Keratinocyte (primary cell): Measurements from ENCODE around the gene CAPNS1. TPM values are rescaled to one million over a fixed set of nuclear protein-coding genes. Genes with fewer than 3 reads are reported as not detected.
"Not testable (repeated sequence)": the region's sequence is repeated elsewhere in the genome, so short reads cannot be mapped to it uniquely, and the experiment has no call there.

Experiments used
- DNase-seq: peaks from one replicate; pipeline ENCODE4 v3.0.0-alpha.2; 2011; ENCODE audit warnings: low read depth, missing footprints, low spot score
- FAIRE-seq: peaks from 2 replicates; lab custom pipeline; 2011; peaks lifted over from hg19 to GRCh38; lab: Jason Lieb, UNC
- H2AFZ ChIP-seq: 2 replicates; pipeline ENCODE4 v1.6.0; 2012; ENCODE audit warnings: low read length, control low read depth, inconsistent platforms; ENCODE audit not compliant: control insufficient read depth
- H3K27ac ChIP-seq: 2 replicates; pipeline ENCODE4 v1.5.1; 2011; ENCODE audit warnings: low read length; ENCODE audit not compliant: control insufficient read depth, insufficient read depth
- H3K27me3 ChIP-seq: 3 replicates; pipeline ENCODE4 v1.6.0; 2011; ENCODE audit warnings: low read length; ENCODE audit not compliant: control insufficient read depth, insufficient read depth; ENCODE audit errors: extremely low read depth
- H3K36me3 ChIP-seq, 2 experiments: 2 replicates in 1 of 2; 3 replicates in 1 of 2; pipeline ENCODE4 v1.5.1; 2011; ENCODE audit warnings: low read length in 2 of 2, mild to moderate bottlenecking in 1 of 2; ENCODE audit not compliant: control insufficient read depth in 2 of 2, insufficient read depth in 2 of 2; ENCODE audit errors: extremely low read depth in 1 of 2
- H3K4me1 ChIP-seq: 3 replicates; pipeline ENCODE4 v1.5.1; 2011; ENCODE audit warnings: low read length; ENCODE audit not compliant: control insufficient read depth, insufficient read depth; ENCODE audit errors: extremely low read depth
- H3K4me2 ChIP-seq: 3 replicates; pipeline ENCODE4 v1.6.0; 2011; ENCODE audit warnings: low read depth, low read length; ENCODE audit not compliant: control insufficient read depth, insufficient read depth; ENCODE audit errors: extremely low read depth
- H3K4me3 ChIP-seq, 3 experiments: fragments of 200-600 bp in 1 of 3; sonication (generic) in 1 of 3; 2 replicates in 2 of 3; 3 replicates in 1 of 3; pipeline ENCODE4 v1.5.1; 2011 to 2016; ENCODE audit warnings: low read length in 3 of 3, mild to moderate bottlenecking in 3 of 3, control low read depth in 2 of 3, inconsistent platforms in 1 of 3, low read depth in 1 of 3, mixed read lengths in 1 of 3, mixed run types in 1 of 3, moderate library complexity in 1 of 3; ENCODE audit not compliant: control insufficient read depth in 2 of 3, insufficient read depth in 2 of 3; ENCODE audit errors: extremely low read depth in 1 of 3
- H3K79me2 ChIP-seq: 2 replicates; pipeline ENCODE4 v1.6.0; 2012; ENCODE audit warnings: low read length; ENCODE audit not compliant: control insufficient read depth, insufficient read depth
- H3K9ac ChIP-seq: 3 replicates; pipeline ENCODE4 v1.6.0; 2011; ENCODE audit warnings: low read length; ENCODE audit not compliant: control insufficient read depth, insufficient read depth; ENCODE audit errors: extremely low read depth
- H3K9me1 ChIP-seq: 3 replicates; pipeline ENCODE4 v1.6.0; 2011; ENCODE audit warnings: low read length; ENCODE audit not compliant: control insufficient read depth, insufficient read depth; ENCODE audit errors: extremely low read depth
- H3K9me3 ChIP-seq: 2 replicates; pipeline ENCODE4 v1.5.1; 2012; ENCODE audit warnings: low read depth, low read length; ENCODE audit not compliant: control insufficient read depth
- H4K20me1 ChIP-seq: 3 replicates; pipeline ENCODE4 v1.6.0; 2011; ENCODE audit warnings: low read length; ENCODE audit not compliant: control insufficient read depth, insufficient read depth; ENCODE audit errors: extremely low read depth
- CTCF ChIP-seq, 3 experiments: IDR thresholded peaks in 1 of 3; conservative IDR thresholded peaks in 1 of 3; optimal IDR thresholded peaks in 1 of 3; 2 replicates in 2 of 3; 3 replicates in 1 of 3; pipeline versions ENCODE3 to v1.5.1; 2011; ENCODE audit warnings: low read length in 3 of 3, mild to moderate bottlenecking in 3 of 3, moderate library complexity in 2 of 3, control low read depth in 1 of 3, inconsistent platforms in 1 of 3; ENCODE audit not compliant: insufficient read depth in 2 of 3; ENCODE audit errors: extremely low read depth in 1 of 3
- EZH2 ChIP-seq: IDR thresholded peaks from one replicate; pipeline ENCODE4 v1.6.1; 2012; ENCODE audit warnings: inconsistent platforms, mild to moderate bottlenecking, low read length, moderate library complexity
- dilution Hi-C: fragments of 300-500 bp; cut with MboI; formaldehyde crosslinking; loops from one replicate; pipeline ENCODE4 v1.7.0; 2020; ENCODE audit warnings: low sequenced_read_pairs; ENCODE audit not compliant: extremely low pct_ligation_motif_present
- polyA plus RNA-seq, 5 experiments: library from polyadenylated mRNA; depleted of rRNA in 3 of 5; stranded (reverse) in 3 of 5; stranded (forward) in 1 of 5; unstranded in 1 of 5; fragments of >200 nt; gene quantifications; 1 replicate in 1 of 5; 2 replicates in 3 of 5; 3 replicates in 1 of 5; pipeline versions ENCODE4 v1.2.1 to v1.2.3, GENCODE V29; 2011 to 2012; ENCODE audit warnings: missing spikeins in 2 of 5, low read depth in 1 of 5, low replicate concordance in 1 of 5

Gene CAPNS1
- polyA plus RNA-seq, 1 donor (not counting 4 experiments of a cell fraction or from before 2014, with no cell fraction given): 884 TPM

GRCh38 chr19:36182612-36183244, 42.9 kb downstream of the CAPNS1 start:
- H3K4me2 ChIP-seq: no peak overlapping the region

GRCh38 chr19:36183245-36183628, 43.4 kb downstream of the CAPNS1 start:
- no peaks in the 10 kb centered on the region for H3K27me3 ChIP-seq
- H3K36me3 ChIP-seq: peaks cover 8% of the 10 kb centered on the region in 2 experiments
- dilution Hi-C loops: no loop called here
- FAIRE-seq: no peak
- no peak for TF ChIP-seq EZH2
- TF ChIP-seq CTCF (optimal IDR thresholded peaks at IDR 0.05 in 1 of 3, IDR thresholded peaks at IDR 0.05 in 1 of 3, conservative IDR thresholded peaks at IDR 0.05 in 1 of 3; ENCODE audit: extremely low read depth in 1 of 3, insufficient read depth in 2 of 3, low read length in 3 of 3): no peak
- no peak overlapping the region for H3K9ac ChIP-seq
- H3K27ac ChIP-seq: no peak overlapping the region
- H3K79me2 ChIP-seq: no peaks in the 10 kb centered on the region
- H3K9me1 ChIP-seq: no peaks in the 10 kb centered on the region
- no peak overlapping the region for H3K4me2 ChIP-seq
- H3K4me3 ChIP-seq: no peak overlapping the region
- H4K20me1 ChIP-seq: no peaks in the 10 kb centered on the region
- no peak for DNase-seq
- no peak overlapping the region for H2AFZ ChIP-seq
- peaks cover 7% of the 10 kb centered on the region for H3K4me1 ChIP-seq
- peaks cover 5% of the 10 kb centered on the region for H3K9me3 ChIP-seq

More at GRCh38 chr19:36182612-36183244, 42.9 kb downstream of the CAPNS1 start:
- Histone ChIP-seq H2AFZ (no peak overlapping the region), H4K20me1 (no peaks in the 10 kb centered on the region), H3K27ac (no peak overlapping the region), H3K79me2 (no peaks in the 10 kb centered on the region), H3K4me1 (peaks cover 7% of the 10 kb centered on the region), H3K36me3 (peaks cover 8% of the 10 kb centered on the region in 2 experiments), H3K9me1 (no peaks in the 10 kb centered on the region), H3K9ac (no peak overlapping the region), H3K27me3 (no peaks in the 10 kb centered on the region), H3K4me3 (no peak overlapping the region), H3K9me3 (peaks cover 5% of the 10 kb centered on the region)
- TF ChIP-seq EZH2 (no peak), CTCF (optimal IDR thresholded peaks at IDR 0.05 in 1 of 3, IDR thresholded peaks at IDR 0.05 in 1 of 3, conservative IDR thresholded peaks at IDR 0.05 in 1 of 3; ENCODE audit: extremely low read depth in 1 of 3, insufficient read depth in 2 of 3, low read length in 3 of 3) (no peak)
- FAIRE-seq (no peak), DNase-seq (peak; percentile 23)
- dilution Hi-C loops: no loop called here

GRCh38 chr19:36186722-36187121, 46.9 kb downstream of the CAPNS1 start:
- H3K4me3 ChIP-seq, H3K36me3 ChIP-seq, DNase-seq, H3K4me1 ChIP-seq, H3K9me3 ChIP-seq, dilution Hi-C loops, H3K79me2 ChIP-seq, H3K9me1 ChIP-seq, H3K9ac ChIP-seq, FAIRE-seq, H3K27me3 ChIP-seq, H3K4me2 ChIP-seq, H3K27ac ChIP-seq, H4K20me1 ChIP-seq, H2AFZ ChIP-seq: not testable (repeated sequence)
